HG02610 (cell line): ENCODE data around the gene GJB4.
"Not testable (repeated sequence)": the region's sequence is repeated elsewhere in the genome, so short reads cannot be mapped to it uniquely, and the experiment has no call there.

Experiments
- ATAC-seq: cut with Tn5 transposase; IDR thresholded peaks from one replicate; pipeline ENCODE4 v1.9.1; 2021; ENCODE audit warnings: mild to moderate bottlenecking, moderate library complexity; ENCODE audit not compliant: unreplicated experiment

Gene GJB4

DNA sequence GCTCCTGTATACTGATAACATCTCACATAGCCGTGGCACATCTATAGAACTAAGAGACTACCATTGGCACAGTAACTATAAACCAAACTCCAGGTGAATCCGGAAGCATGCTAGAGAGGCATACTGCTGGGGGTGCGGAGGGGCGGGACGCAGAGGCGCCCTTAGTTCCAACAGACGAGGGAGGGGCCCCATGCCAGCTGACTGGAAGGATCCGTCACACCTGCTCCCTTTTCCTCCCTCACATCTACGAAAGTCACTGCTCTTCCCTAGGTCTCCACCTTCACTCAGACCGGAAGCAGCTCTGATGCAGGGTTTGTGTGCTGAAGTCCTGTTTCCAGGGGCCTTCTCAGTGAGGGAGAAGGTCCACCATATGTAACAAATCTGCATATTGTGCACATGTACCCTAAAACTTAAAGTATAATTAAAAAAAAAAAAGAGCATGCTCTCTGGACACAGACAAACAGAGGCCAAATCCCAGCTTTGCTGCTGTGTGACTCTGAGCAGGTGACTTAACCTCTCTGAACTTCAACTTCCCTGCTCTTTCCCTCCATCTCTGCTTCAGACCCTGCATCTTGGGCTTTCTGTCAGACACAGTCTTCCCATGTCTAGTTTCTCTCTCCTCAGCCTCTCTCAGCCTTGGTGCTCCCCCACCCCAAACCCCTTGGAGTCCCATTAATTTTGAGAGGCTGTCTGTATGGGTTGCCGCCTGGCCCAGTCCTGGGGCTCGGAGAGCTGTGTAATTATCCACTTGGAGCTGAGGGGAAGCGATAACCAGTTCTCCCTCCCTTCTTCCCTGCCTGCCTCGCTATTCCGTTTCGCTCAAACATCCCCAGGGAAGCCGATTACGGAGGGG is 12.5 kb upstream of the GJB4 start:
- ATAC-seq: no peak

DNA sequence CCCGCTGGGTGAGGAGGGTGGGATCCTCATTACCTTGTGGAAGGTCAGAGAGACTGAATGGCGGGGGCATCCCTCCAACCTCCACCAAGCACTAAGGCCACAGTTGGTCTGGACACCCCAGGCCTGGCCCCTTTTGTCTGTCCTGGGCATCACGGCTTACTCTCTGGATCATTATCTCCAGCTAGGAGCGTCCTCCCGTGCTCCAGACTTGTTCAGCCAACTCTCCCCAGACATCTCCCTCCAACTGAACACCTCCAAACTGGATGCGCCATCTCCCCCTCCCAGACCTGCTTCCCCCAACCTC is 11.9 kb upstream of the GJB4 start:
- no peak for ATAC-seq

DNA sequence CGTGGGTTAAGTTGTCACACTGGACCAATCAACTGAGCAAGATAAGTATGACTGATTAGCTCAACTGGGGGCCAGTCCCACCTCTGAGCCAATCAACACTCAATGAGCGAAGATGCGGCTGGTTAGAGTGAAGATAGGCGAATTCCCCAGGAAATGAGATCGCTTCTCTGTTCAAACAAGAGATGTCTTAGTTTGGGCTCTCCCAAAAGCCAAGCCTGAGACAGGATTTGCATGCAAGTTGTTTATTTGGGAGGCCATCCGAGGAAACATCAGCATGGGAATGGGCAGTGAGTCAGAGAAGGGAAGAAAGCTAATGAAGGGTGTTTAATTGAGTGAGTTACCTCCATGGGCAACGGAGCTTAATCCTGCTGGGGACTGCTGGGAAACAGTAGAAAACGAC is 9.5 kb upstream of the GJB4 start:
- no peak for ATAC-seq

DNA sequence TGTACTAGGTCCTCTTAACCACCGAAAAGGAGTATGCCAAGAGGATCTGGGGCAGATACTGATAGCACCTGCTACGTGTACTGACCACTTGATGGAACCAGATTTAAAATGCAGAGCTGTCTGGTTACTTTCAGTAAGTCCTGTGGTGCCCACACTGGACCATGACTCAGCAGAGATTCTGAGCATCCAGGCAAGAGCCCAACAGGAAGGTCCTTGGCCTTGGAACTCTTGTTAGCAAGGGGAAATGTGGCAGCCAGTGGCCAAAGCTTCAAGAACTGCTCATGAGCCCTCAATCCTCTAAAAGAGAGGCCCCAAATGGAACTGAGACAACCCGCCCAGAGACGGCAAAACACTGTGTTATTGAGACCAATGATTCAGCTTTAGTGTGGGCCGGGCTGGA is 8.9 kb upstream of the GJB4 start:
- ATAC-seq: no peak

DNA sequence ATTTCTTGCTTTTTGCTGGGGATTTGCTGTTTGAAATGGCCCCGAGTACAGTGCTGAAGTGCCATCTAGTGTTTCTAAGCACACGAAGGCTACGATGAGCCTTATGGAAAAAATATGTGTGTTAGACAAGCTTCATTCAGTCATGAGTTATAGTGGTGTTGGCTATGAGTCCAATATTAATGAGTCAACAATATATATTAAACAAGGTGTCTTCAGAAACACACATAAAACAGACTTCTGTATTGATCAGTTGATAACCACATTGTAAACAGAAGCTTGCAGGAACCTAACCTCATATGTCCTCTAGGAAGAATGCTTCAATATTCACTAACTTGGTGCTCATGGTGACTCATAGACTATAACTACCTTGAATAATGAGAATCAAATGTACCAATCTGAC is 6.4 kb upstream of the GJB4 start:
- ATAC-seq: no peak

DNA sequence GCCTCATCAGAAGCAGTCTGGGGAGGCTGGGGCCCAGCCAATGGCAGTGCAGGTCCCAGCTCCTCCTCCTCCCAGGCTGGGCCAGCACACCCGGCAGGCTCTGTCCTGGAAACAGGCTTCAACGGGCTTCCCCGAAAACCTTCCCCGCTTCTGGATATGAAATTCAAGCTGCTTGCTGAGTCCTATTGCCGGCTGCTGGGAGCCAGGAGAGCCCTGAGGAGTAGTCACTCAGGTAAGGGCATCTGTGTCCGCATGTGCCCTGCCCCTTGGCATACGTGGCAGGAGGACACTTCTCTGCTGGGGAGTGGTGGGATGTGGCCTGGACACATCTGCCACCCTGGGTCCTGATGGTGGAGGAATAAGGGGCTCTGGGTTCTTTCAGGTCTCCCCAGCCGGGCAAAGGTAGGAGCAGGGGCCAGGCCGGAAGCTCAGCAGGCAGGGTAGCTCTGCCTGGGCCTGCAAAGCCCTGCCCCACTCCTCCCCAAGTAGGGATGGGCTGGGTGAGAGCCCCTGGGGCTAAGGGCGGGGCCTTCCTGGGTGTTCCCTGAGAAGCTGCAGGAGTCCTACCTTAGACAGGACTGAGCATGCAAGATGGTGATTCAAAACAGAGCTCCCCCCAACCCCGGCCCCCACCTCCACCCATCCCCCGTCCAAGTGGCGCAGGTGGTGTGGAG is 4.4 kb upstream of the GJB4 start, which contains the start of gene GJB5:
GJB5 (plus strand) TSS at position 84 of the 674 bp plus-strand sequence. CDS start 2,284 bp downstream, outside the sequence.
- ATAC-seq: no peak

DNA sequence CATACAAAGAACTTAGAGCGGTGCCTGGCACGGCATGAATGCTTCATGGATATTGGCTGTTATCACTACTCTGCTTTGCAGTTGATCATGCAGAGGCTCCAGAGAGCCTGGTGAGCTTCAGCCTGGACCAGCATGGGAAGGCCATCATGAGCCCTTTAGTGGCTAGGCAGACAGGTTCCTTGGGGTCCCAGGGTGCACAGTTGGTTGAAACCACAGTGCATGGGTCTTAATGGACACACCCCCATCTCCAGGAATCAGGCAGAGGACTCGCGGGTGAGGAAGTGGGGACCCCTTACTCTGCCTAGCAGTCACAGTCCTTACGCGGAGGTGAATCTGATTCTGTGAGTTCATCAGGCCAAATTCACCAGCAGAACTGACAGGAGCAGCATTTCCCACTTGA is 3.6 kb upstream of the GJB4 start:
- ATAC-seq: no peak

DNA sequence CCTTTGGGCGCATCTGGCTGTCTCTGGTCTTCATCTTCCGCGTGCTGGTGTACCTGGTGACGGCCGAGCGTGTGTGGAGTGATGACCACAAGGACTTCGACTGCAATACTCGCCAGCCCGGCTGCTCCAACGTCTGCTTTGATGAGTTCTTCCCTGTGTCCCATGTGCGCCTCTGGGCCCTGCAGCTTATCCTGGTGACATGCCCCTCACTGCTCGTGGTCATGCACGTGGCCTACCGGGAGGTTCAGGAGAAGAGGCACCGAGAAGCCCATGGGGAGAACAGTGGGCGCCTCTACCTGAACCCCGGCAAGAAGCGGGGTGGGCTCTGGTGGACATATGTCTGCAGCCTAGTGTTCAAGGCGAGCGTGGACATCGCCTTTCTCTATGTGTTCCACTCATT is 2.2 kb upstream of the GJB4 start:
- no peak for ATAC-seq

DNA sequence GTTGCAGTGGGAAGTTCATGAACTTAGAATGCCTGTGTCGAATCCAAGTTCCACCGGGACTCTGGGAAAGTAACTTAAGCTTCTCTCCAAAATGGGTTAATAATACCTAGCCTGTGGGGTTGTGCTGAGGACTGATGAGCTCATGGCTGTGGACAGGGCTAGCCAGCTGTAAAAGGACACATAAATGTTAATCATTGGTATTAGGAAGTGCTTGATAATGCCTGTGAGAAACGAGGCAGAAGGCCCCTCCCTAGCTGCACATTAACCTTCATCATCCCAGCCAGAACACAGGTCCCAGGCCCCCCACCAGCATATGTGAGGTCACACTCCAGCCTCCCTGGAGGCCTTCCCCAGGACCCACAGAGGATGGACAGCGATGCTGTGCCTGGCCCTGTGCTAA is 789 bp upstream of the GJB4 start:
- ATAC-seq: no peak

DNA sequence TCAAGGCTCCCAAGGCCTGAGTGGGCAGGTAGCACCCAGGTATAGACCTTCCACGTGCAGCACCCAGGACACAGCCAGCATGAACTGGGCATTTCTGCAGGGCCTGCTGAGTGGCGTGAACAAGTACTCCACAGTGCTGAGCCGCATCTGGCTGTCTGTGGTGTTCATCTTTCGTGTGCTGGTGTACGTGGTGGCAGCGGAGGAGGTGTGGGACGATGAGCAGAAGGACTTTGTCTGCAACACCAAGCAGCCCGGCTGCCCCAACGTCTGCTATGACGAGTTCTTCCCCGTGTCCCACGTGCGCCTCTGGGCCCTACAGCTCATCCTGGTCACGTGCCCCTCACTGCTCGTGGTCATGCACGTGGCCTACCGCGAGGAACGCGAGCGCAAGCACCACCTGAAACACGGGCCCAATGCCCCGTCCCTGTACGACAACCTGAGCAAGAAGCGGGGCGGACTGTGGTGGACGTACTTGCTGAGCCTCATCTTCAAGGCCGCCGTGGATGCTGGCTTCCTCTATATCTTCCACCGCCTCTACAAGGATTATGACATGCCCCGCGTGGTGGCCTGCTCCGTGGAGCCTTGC is 1.7 kb downstream of the GJB4 start:
- no peak for ATAC-seq

DNA sequence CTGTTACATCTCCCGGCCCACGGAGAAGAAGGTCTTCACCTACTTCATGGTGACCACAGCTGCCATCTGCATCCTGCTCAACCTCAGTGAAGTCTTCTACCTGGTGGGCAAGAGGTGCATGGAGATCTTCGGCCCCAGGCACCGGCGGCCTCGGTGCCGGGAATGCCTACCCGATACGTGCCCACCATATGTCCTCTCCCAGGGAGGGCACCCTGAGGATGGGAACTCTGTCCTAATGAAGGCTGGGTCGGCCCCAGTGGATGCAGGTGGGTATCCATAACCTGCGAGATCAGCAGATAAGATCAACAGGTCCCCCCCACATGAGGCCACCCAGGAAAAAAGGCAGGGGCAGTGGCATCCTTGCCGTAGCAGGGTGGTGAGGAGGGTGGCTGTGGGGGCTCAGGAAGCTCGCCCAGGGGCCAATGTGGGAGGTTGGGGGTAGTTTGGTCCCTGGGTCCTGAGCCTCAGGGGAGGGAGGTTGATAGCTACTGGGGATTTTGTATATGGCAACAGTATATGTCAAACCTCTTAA is 2.3 kb downstream of the GJB4 start:
- no peak for ATAC-seq

DNA sequence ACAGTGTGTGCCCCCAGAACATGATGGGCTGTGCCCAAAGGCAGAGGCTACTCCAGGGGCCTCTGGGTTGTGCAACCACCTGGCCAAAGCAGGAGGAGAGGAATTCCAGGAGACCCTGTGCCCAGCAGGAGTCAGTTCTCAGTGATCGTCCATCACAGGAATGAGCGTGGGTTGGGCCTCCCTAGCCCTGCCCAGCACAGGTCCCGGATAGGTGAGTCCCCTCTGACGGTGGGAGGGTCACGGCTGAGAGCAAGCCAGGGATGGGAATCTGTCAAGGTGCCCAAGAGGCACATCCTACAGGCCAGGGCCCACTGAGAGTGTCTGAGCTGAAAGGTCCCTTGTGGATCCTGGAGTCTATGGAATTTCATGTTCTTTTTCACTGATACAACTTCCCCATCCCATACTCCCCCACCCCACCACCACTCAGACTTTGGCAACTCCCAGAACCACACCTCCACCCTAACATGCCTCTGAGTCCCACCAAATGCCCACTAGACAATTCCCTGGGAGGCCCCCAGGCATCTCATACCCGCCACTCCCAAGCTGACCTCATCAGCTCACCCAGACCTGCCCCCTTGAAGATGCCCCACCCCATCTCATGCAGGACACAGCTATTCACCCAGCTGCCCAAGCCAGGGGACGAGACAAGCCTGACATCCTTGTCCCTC is 3.1 kb downstream of the GJB4 start:
- no peak for ATAC-seq

DNA sequence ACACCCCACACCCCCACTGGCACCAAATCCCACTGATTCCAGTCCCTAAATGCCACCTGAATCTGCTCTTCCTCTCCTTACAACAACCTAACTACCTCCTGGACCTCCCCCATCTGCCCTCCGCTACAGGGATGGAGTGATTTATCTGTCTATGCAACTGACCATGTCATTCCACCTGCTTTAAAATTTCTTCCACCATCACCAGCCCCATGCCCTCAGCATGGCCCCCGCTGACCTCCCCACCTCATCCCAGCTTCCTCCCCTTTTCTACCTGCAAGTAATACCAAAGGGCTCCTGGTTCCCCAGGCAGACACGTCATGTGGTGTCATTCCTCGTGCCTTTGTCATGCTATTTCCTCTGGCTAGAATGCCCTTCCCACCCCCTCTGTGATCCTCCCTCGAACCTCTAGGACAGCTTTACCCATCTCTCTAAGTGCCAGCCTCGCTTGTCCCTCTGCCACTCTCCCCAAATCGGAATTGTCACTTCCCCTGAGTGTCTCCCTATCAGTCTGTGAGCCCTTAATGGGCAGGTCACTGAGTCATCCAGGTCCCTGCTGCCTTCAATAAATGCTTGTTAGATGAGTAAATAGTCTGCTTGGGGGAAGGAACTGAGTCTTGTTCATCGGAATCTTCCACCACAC is 3.7 kb downstream of the GJB4 start:
- ATAC-seq: no peak

DNA sequence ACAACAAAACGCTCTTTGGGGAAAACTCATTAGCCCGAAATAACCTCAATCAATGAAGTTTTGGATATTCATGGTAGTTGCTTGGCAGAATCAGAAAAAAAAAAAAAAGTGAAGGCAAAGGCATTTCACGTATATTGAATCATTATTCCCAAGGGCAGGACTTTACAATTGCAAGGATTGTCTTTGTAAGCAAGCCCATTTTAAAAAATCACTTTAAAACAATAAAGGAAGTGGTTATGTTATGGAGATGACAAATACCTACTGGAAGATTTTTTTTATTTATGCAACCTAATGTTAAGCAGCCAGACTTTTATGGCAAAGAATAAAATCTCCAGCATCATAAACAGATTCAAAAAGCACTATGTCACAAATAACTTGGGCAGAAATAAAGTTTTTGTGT is 9.3 kb downstream of the GJB4 start:
- ATAC-seq: no peak

DNA sequence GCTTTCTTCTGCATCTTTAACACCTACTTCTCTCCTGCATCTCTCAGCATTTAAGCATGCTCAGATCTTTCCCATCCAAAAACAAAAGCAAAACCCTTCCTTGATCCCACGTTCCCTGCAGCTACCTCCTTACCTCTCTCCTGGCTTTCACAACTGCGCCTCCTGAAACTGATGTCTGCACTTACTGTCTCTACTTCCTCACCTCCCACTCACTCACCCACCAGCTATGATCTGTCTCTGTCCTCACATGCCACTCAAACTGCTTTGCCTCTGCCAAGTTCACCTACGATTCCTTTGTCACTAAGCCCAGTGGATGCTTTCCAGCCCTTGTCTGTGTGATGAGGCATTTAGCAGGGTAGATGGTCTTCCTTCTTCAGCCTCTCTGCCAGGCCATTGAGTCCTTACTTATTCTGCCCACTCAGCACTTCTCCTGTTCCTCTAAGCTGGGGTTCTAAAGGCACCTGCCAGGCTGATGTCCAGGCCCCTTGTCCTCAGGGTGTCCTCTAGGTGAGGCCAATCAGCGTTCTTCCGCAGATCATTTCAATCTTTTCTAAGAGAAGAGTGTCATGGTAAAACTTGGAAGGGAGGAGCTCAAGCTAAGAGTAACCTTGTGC is 11.5 kb downstream of the GJB4 start:
- no peak for ATAC-seq

DNA sequence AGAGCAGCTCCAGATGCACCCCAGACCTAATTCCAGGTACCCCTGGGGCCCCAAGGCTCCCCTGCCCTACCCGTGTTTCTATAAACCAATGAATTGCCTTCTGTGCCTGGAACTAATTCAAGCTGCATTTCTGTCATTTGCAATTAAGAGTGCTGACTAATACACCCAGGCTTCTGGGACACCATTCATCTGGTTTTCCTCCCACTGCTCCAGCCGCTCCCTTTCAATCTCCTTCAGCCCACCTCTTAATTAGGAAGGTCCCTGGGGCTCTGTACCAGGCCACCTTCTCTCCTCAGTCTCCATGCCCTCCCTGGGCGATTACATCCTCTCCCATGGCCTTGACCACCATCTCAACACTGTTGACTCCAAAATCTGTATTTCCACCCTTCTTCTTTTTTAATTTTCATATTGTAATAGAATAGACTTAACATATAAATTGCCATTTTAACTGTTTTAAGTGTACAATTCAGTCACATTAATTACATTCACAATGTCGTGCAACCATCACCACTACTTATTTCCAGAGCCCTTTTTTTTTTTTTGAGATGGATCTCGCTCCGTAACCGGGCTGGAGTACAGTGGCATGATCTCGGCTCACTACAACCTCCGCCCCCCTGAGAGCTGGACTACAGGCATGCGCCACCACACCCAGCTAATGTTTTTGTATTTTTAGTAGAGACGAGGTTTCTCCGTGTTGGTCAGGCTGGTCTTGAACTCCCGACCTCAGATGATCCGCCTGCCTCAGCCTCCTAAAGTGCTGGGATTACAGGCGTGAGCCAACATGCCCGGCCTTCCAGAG is 12.2 kb downstream of the GJB4 start:
- no peak for ATAC-seq

DNA sequence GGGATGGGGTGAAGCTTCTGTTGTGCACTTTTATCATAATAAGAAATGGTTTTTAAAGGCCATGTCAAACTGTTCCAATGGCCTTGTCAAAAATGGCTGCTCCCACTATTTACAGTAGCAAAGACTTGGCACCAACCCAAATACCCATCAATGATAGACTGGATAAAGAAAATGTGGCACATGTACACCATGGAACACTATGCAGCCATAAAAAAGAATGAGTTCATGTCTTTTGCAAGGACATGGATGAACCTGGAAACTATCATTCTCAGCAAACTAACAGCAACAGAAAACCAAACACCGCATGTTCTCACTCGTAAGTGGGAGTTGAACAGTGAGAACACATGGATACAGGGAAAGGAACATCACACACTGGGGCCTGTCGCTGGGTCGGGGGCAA is 13.6 kb downstream of the GJB4 start:
- ATAC-seq: not testable (repeated sequence)

DNA sequence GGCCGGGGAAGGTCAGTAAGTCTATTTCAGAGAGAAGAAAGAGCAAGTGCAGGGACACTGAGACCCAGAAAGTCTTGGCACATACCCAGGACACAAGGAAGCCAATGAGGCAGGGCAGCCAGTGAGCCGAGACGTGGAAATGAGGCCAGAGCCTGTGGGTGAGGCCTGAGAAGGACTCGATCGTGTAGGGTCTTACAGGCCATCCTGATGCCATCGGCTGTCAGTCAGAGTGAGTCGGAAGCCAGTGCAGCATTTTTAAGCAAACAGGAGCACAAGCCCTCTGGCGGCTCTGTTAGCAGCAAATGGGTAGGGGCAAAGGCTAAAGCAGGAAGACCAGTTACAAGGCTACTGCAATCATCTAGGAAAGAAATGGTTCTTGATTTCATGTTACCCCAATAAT is 15.4 kb downstream of the GJB4 start:
- no peak for ATAC-seq

DNA sequence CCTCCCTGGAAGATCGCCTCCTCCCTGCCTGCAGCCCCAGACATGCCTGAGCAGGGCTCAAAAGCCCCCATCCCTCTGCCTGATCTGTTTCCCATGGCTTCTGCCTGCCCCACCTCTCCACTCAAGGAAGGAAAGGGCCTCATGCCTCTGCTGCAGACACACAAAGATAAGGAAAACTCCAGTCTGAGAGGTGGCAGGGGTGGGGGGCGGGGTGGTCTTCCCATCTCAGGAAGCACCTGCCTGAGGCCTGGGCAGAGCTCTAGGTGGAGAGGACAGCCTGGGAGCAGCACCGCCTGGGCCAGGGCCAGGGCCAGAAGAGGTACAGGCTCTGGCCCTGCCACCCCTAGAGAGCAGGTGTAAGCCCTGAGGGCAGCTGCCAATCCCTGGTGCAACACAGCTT is 17.4 kb downstream of the GJB4 start:
- ATAC-seq: no peak
